HG03432 (cell line): ENCODE measurements around the gene TSPAN17.

ENCODE experiments used
- ATAC-seq: cut with Tn5 transposase; IDR thresholded peaks from one replicate; pipeline ENCODE4 v1.9.1; 2021; ENCODE audit warnings: mild to moderate bottlenecking, moderate library complexity; ENCODE audit not compliant: unreplicated experiment

TSPAN17 gene

DNA sequence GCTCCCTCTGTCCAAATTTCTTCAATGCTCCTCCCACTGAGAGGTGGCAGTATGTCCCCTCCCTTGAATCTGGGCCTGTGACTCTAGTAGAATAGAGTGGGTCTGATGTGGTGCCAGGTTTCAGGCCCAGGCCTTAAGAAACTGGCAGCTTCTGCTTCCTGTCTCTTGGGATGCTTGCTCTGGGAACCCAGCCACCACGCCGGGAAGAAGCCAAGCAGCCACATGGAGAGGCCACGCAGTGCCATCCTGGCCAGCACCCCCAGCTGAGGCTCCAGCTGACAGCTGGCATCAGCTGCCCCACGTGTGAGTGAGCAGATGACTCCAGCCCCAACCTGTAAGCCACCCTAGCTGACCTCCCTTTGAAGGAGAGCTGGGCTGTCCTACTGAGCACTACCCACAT, 7.3 kb upstream of the TSPAN17 start:
- ATAC-seq, result no peak

DNA sequence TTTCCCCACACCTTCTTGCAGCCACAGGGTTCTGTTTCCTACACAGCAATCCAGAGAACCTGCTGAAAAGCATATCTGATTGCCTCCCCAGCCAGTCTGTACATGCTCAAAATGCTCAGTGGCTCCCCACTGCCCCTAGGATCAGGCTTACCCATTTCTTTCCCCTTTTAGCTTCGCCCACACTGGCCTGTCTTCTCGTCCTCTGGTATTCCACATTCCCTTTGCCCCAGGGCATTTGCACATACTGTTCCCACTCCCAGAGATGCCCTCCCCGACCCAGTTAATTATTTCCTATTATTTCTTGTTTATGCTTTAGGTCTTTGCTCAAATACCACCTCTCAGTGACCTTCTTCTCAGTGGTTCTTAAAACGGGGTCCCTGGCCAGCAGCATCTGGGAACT, 6.7 kb upstream of the TSPAN17 start:
- ATAC-seq, result no peak

DNA sequence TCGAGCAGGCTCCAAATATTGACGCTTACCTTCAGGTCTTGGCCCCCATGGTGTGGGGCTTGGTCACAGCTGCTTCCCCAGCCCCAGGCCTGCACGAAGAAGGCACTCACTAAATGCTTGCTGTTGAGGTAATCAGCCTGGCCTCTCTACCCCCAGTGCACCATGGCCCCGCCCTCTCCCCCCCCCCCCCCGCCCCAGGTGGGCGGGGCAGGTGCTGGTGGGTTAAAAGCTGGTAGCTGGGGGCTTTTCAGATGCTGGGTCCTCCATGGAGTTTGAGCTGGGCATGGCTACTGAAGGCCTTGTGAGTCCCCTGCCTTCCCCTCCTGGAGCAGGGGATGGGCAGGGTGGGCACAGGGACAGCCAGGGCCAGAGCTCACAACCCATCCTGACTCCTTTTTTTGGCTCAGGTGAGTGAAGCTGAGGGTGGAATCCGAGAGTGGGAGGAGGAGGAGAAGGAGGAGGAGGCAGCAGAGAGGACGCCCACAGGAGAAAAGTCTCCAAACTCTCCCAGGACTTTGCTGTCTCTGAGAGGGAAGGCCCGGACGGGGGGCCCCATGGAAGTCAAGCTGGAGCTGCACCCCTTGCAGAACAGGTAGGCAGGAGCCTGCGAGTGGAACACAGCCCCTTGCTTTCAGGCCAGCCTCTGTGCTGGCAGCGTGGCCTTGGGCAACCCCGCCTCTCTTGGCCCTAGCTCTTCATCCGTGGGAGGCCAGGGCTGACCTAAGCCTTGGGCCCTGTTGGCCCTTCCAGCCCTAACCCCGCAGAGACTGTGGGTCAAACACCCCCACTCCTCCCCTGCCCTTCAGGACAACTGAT, 4.4 kb upstream of the TSPAN17 start:
- no peak for ATAC-seq

DNA sequence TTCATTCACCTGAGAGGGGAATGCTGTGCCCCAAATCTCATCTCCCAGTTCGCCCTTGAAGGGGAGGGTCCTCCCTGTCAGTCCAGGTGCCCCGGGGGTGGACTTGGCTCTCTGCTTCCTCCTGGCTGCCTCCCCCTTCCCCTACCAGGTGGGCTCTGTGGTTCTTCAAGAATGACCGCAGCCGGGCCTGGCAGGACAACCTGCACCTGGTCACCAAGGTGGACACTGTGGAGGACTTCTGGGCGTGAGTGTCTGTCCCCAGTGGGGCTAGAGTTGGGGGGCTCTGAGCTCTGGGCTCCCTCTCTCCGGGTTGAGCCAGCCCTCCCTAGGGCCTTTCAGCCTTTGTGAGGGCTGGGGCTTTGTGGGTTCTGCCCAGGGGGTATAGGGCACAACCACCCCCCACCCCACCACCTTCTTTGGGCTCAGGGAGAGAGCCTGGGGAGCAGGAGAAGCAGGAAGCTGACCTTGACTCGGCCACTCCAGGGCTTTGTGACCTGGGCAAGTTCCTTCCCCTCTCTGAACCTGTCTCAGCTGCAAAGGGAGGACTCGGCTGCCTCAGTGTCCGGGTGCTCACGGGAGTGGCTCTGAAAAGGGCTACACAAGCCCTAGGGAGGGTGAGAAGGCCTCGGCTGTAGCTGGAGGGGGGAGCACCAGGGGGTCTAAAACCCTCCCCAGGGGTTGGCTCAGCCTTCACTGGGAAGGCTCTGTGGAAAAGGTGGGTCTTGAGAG, 3.6 kb upstream of the TSPAN17 start:
- no peak for ATAC-seq

DNA sequence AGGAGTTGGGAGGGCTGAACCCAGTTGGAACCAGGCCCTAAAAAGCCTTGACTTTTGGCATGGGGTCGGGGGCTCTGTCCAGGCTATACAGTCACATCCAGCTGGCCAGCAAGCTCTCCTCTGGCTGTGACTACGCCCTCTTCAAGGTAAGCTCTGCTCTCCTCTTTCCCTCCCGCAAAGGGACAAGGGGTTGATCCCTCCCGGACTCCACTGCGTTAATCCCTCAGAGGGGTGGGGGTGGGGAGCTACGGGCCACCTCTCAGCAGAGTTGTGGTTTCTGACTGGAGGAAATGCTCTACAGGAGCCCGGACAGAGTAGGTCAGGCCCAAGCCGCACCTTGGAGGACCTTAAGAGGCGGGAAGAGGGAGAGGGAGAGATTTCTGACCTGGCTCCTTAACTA, 3.0 kb upstream of the TSPAN17 start:
- no peak for ATAC-seq

DNA sequence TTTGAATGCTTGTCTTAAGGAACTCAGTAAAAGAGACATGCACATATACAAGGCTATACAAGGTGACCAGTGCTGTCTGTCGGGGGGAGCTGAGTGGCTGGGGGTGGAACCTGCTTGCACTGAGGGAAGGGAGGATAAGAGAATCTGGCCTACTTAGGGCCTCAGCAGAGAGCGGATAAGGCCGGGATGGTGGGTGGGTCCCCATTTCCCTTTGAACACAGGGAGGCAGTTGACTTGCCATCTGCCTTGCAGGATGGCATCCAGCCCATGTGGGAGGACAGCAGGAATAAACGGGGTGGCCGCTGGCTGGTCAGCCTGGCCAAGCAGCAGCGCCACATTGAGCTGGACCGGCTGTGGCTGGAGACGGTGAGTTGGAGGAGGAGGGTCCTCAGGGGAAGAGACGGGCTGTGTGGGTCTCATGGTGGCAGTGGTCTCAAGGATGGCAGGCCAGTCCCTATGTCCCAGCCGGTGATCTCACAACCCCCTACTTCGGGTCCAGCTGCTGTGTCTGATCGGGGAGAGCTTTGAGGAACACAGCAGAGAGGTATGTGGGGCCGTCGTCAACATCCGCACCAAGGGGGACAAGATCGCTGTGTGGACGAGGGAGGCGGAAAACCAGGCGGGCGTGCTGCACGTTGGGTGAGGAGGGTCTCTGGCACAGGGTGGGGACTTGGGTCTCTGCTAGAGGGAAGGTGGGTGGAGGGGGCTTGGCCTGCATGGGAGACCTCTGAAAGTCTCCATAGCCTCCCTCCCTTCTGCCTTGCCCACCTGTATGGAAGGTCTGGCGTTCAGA, 2.2 kb upstream of the TSPAN17 start:
- ATAC-seq, result no peak

DNA sequence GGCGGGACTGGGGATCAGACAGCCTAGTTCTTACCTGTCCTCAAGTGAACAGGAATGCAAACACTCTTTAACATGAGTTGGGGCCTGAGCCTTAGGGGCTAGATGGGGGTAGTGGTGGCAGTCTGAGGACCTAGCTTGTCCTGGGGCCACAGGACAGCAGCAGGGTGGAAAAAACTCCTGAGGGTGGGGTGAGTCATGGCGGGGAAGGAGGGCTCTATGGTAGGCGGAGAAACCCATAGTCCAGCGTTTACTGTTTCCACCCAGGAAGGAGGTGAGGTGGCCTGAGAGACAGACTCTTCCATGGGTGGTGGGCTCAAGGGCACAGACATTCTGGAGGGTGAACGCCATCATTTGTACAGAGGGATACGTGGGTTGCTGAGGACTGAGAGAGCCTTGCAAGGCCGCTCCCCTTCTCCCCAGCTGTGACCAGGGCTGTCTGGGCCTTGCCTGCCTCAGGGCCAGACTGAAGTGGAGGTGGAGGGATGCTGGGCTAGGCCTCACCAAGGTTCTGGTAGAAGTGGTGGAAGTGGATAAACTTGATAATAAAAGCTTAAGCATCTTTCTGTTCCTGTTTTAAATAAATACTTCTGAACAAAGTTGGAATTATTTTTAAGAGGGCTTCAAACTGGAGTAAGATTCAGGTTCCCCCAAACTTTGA, 1.1 kb upstream of the TSPAN17 start:
- no peak for ATAC-seq

DNA sequence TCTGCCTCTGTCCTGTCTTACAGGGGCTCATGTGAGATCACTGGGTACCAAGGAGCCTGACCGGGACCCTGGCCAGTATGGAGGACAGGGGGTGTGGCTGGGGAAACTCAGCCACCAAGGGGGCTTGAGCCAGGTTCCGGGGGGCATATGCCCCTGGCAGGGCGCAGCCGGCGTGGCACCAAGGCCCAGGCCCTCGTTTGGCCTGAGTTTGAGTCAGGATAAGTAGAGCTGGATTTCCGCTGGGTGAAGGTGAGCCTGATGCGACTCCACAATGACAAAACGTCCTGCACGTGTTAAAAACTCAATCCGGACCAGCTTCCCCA, 616 bp upstream of the TSPAN17 start:
- ATAC-seq, result no peak

DNA sequence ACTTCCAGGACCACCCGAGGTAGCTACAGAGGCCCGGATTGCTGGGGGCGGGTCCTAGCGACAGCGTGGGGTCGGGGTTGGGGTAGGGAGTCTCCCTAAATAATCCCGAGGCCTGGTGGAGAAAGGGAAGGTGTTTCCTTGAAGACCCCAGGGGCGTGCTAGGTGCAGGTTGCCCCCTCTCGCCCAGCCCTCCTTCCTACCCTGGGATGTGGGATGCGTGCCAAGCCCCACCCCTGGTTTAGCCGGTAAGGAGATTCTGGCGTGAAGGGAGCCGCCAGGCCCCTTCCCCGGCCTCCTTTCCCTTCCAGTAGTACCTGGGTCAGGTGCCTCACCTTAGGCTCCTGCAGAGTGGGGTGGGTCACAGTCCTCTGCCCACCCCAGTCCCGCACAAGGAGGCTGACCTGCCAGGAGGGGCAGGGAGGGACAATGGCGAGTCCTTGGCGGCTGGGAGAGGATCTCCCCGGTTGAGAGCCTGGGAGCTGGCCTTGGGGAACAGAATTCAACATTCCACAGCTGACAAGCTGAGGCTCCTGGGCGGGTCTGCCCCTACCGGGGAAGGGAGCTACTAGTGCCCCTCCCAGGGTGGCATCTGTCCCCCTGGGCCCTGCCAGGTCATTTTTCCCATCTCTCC, 674 bp downstream of the TSPAN17 start:
- no peak for ATAC-seq

DNA sequence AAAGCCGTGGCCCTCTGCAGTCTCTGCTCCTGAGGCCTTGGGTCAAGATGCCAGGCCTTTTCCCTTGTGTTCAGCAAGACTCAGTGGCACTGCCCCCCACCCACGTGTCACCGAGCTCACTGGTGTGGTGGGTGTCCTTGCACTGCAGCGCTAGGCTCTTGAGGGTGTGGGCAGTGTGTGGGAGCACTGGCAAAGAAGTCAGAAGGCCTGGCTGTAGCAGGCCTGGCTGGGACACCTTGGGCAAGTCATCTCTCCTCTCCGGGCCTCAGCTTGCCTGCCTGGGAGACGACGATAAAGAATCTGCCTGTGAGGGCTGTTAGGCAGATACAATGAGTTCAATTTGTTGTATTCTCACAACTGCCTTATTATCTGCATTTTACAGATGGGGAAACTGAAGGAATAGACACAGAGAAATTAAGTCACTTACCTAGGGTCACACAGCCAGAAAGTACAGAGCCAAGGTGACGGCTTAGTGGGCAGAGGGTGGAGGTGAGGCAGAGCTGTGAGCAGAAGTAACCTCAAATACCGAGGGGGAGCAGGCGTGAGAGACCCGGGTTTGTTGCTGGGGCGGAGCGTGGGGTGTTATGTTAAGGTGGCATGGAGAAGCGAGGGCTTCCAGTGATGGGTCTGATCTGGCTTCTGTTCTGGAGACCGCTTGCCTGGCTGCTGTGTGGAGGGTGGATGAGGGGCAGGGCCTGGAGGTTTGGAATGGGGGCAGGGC, 1.4 kb downstream of the TSPAN17 start:
- ATAC-seq, result no peak

DNA sequence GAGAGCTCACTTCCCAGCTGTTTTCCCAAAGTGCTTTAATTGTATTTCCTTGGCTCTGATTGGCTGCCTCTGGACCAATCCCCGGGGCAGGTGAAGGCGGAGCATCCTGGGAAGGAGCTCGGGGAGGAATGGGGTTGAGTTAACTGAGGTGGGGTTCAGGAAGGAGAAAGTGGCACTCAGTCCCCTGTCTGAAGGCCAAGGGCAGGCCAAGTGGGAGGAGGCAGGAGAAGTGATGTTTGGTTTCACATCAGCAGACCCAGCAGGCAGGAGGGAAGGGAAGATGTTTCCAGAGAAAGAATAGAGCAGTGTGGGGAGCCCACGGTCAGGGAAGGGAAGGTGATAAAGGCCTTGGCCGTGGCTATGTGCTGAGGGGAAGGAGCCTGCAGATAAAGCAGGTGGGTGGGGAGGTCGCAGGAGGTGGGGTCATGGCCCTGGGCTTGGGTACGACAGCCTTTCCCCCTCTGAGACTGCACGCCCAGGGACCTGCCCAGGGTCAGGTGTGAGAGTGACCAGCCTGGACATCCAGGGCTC, 3.1 kb downstream of the TSPAN17 start:
- no peak for ATAC-seq

DNA sequence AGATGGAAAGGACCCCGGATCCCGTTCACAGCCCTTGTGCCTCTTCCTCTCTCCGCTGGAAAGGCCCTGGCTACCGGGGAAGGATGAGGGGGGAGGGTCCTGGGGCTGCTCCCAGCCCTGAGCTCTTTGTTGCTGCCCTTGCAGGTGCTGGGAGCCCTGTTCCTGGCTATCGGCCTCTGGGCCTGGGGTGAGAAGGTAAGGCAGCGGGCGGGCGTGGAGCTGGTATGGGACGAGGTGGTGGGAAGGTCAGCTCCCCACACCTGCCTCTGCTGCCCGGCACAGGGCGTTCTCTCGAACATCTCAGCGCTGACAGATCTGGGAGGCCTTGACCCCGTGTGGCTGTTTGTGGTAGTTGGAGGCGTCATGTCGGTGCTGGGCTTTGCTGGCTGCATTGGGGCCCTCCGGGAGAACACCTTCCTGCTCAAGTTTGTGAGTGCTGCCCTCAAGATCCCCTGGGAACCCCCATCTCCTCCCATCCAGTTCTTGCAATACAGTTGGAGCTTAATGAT, 4.2 kb downstream of the TSPAN17 start:
- no peak for ATAC-seq

DNA sequence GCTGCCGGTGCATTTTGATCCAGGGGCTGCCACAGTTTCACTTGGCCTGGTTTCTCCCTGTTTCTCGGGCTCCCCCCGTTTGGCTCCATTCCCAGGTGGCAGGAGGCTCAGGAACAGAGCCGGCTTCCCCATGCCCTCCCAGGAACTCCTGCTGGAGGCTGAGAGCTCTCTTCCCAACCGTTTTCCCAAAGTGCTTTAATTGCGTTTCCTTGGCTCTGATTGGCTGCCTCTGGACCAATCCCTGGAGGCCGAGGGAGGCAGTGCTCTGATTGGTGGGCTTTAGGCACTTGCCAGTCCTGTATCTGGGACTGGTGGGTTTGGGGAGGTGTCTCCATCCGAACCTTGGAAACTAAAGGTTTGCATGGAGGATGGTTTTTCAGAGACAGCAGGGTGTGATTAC, 4.9 kb downstream of the TSPAN17 start:
- ATAC-seq, result no peak

DNA sequence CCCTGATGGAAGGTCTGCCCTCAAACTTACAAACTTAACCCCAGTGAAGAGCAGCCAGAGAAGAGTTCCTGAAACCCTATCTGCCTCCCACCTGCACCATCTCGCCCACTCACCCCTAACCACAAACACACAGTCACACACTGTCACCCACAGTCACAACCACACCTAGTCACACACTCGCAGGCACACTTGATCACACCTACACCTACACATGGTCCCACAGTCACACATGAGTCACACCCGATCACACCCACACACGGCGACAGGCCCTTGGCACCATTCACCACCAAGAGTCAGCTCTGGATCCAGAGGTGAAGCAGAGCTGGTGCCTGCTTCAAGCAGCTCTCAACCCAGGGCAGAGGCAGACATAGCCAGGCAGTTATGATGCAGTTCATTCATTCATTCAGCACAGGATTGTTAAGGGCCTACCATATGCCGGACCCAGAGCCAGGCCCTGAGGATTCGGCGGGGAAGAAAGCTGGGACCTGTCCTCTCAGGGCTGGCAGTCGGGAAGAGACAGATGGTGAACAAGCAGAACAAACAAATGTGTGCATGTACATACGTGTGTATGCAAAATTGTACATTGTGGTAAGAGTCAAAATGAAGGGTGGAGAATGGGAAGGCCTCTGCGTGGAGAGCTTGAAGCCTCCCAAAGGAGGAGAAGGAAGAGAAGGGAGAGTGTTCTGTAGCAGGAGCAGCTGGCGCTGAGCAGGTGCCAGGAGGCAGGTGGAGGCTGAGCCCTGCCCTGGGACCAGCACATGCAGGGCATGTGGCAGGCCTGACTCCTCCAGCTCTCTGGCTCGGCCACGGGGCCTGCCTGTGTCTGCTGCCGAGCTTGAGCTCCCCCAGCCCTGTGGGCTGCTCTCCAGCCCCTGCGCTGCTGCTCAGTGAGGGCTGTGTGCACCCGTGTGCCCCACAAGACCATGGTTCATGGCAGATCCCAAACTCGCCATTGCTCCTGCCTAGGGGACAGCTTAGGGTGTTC, 6.4 kb downstream of the TSPAN17 start:
- ATAC-seq, result no peak

DNA sequence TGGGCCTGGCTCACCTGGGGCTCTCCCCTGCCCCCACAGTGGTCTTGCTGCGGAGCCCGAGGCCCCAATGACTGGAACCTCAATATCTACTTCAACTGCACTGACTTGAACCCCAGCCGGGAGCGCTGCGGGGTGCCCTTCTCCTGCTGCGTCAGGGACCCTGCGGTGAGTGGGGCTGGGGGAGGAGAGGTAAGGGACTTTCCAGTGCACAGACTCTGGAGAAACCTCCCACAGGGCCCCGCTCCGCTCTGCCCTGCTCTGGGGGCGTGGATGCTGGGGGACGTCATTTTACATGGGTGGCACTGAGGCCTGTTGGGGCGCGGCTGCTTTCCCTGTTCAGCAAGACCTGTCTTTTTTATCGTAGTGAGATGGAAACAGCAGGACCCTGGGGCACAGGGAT, 7.6 kb downstream of the TSPAN17 start:
- ATAC-seq, result no peak

DNA sequence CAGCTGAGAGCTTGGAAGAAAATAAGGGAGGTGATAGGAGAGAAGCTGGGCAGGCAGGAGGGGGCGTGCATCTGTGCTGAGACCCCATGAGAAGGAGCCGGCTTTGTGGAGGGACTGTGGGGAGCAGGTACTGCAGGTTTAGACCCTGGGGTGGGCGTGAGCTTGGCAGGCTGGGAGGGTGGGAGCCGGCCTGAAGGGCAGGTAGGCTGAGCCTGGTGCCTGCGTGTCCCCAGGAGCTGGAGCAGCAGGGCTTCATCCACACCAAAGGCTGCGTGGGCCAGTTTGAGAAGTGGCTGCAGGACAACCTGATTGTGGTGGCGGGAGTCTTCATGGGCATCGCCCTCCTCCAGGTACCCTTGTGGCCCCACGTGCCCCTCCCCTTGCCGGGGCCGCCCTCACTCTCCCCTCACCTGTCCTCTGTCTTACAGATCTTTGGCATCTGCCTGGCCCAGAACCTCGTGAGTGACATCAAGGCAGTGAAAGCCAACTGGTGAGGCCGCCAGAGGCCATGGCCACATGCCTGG, 9.2 kb downstream of the TSPAN17 start:
- no peak for ATAC-seq

DNA sequence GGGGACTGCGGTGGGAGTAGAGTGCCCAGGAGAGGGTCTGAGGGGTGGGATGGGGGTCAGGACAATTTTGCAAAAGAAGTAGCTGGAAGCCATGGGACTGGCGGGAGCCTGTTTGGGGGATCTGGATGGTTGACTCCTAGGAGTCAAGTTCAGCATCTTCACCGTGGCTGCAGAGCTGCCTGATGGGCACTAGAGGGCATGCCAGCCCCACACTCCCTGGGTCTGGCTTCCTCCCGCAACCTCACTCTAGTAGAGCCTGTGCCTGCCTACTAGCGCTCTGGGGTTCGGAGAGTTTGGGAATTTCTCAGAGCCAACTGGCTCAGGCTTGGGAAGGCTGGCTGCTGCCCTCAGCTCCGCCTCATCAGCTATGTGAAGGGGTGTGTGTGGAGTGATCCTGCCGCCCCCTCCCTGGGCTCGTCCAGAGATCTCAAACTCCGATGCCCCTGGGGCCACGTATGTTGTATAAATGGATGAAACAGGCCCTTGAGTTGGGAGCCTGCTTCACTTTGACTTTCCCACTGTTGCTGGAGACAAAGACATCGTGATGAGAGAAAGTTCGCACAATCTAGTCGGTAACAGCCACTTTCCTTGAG, 10.8 kb downstream of the TSPAN17 start:
- ATAC-seq, result peak; percentile 52
